Jurkat, Clone E6-1 (cell line): Measurements from ENCODE around the gene ACAP3.
A peak's percentile ranks its signal among the peaks of the same experiment; 100 is the strongest.
"Not testable (repeated sequence)": the region's sequence is repeated elsewhere in the genome, so short reads cannot be mapped to it uniquely, and the experiment has no call there.

Source experiments
- DNase-seq: peaks from one replicate; pipeline ENCODE4 v3.0.0-alpha.2; 2011; ENCODE audit warnings: low read depth, low spot score
- H3K4me3 ChIP-seq: 2 replicates; pipeline ENCODE4 v1.5.1; 2011; ENCODE audit warnings: mild to moderate bottlenecking, low read length, control low read depth, moderate library complexity

Gene ACAP3

DNA sequence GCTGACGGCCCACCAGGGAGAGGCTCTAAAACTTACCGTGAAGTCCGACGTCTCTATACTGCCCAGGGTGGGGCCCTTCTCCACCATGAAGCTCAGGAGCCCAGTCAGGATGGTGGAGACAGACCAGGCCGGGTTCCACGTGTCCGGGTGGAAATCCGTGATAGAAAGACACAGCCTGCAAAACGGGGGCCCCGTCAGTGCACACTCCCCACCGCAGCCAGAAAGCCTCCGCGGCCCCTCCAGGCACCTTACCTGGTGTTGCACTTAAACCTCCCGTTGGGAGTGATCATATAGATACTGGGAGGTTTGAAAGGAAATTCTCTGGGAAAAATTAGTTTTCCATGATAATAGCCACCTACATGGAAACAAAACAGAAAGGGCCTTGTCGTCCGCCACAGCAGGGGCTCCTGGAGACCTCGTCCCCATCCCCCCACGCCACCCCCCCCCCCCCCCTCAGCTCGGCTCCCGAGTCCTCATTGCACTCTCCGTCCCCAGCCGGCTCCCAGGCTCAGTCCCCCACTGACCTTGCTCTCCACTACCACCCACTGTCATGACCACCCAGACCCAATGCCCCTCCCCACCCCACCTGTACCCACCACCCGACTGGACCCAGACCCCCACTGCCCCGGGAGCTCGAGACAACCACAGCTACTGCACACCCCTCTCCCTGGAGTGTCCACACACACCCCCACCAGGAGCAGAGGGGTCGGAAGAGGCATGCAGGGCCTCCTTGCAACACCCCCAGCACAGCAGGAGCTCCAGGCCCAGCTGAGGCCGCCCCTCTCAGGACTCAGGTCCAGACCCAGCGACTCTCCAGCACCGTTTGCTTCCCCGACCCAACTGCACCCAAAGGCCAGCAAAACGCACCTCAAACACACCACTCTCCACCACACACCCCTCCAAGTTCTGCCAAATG lies 50.5 kb downstream of the ACAP3 start:
- no peak for DNase-seq
- no peak overlapping the region for H3K4me3 ChIP-seq

DNA sequence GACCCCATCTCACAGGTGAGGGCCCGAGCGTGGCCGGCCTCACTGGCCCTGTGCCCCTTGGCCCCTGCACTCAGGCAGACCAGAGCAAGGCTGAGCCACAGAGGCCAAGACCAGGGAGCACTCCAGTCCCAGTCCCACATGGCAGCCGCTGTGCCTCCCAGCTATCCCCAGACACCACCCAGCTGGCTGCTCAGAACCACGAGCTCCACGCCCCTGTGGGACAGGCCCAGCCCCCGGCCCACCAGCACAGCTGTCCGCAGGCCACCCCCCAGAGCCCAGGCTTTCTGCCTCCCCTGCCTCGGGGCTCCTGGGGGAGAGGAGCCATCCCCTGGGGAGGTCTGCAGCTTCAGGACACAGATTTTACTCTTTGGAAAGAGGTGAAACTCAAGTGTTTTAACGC lies 52.1 kb downstream of the ACAP3 start:
- no peak for DNase-seq

DNA sequence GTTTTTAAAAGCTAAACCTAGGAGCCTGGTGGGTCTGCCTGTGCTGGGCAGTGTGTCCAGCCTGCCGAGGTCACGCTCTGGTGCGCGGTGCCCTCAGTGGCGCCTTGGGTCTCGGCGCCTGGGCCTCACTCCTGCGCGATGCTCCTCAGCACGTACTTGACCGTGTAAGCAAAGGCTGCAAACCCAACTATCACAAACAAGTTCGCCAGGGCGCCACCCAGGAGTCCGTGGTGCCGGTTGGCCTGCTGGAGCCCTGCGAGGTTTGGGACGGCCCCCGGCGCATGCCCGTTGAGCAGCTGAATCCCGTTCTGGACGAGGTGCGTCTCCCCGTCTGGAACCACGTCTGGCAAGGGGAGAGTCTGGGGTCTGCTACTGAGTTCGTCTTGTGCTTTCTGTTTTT lies 52.7 kb downstream of the ACAP3 start:
- no peak overlapping the region for H3K4me3 ChIP-seq
- DNase-seq: no peak

More for the DNA sequence above, 52.1 kb downstream of the ACAP3 start:
- H3K4me3 ChIP-seq: no peak overlapping the region

DNA sequence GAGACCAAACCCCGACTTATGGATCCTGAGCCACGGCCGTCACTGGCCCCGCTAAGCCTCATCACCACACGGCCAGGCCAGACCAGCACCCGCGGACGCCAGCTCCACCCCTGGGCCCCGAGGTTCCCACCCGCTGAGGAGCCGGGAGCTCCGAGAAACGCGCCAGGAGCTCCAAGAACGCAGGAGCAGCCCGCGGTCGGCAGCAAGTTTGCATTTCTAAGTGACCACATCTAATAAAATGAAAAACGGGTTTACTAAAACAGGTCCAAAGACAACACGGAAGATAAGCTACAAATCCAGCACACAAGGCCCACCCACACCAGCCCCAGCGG lies 53.1 kb downstream of the ACAP3 start:
- H3K4me3 ChIP-seq: no peak overlapping the region
- DNase-seq: no peak

DNA sequence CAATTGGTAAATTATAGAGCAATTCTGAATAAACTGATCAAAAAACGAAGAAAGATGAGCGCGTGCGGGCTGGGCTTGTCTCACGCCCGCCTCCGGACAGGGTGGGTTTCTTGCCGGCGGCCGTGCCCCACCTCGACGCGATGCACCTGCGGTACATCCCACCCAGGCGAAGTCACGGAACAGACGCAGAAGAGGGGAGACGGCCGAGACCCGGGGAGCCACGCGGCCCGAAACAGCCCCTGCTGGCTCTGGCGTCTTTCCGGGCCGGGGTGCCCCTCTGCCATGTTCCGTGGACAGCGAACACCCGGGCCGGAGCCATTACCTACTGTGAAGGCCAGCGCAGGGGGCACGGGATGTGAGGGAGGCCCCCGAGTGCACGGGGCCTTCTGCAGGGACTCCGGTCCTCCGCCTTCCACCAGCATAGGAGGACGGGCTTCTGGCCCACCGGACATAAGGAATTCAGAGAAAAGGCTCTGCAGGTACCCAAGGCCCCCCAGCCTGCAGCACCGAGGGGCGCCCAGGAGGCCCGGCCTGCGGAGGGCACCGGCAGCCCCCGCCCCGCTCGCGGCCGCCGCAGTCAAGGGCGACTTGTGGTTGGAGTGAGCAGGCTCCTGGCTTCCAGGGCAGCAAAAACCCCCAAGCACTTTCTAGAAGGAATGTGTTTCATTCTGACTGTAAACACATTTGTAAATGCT lies 53.6 kb downstream of the ACAP3 start:
- DNase-seq: no peak
- H3K4me3 ChIP-seq: no peak overlapping the region

DNA sequence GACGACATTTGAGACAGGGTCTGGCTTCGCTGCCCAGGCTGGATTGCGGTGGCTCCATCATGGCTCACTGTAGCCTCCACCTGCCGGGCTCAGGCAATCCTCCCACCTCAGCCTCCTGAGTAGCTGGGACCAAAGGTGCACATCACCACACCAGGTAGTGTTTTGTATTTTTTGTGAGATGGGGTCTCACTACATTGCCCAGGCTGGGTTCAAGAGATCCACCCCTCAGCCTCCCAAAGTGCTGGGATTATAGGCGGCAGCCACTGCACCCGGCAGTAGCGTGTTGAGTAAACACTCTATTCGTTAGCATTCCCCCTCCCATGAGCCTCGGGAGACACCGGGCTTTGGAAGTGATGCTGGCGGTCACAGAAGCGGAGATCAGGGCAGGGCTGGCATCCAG lies 54.4 kb downstream of the ACAP3 start:
- DNase-seq: no peak
- H3K4me3 ChIP-seq: no peak overlapping the region

DNA sequence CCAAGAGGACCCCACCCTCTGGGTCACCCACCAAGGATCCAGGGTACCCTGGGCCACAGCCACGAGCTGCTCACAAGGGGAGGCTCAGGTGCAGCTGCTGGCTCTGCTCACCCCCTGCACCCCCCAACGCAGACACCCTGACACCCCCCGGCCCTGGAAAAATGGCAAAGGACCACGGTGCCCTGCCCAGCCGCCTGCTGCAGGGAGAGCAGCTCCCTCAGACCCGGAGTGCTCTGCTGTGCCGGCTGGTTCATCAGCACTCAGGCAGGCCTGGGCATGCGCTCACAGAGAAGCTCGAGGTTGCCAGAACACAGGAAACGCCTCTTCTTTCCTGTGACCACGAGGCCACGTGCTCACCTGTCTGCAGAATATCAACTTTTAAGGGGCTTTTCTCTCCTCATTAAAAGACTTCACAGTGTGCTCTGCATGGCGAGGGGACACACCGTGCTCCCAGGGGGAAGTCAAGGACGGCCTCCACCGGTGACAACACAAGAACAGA lies 56.9 kb downstream of the ACAP3 start:
- peak; percentile 74 for DNase-seq
- H3K4me3 ChIP-seq: peak overlapping the region; percentile 3; the same call in 1 of the 2 replicates

DNA sequence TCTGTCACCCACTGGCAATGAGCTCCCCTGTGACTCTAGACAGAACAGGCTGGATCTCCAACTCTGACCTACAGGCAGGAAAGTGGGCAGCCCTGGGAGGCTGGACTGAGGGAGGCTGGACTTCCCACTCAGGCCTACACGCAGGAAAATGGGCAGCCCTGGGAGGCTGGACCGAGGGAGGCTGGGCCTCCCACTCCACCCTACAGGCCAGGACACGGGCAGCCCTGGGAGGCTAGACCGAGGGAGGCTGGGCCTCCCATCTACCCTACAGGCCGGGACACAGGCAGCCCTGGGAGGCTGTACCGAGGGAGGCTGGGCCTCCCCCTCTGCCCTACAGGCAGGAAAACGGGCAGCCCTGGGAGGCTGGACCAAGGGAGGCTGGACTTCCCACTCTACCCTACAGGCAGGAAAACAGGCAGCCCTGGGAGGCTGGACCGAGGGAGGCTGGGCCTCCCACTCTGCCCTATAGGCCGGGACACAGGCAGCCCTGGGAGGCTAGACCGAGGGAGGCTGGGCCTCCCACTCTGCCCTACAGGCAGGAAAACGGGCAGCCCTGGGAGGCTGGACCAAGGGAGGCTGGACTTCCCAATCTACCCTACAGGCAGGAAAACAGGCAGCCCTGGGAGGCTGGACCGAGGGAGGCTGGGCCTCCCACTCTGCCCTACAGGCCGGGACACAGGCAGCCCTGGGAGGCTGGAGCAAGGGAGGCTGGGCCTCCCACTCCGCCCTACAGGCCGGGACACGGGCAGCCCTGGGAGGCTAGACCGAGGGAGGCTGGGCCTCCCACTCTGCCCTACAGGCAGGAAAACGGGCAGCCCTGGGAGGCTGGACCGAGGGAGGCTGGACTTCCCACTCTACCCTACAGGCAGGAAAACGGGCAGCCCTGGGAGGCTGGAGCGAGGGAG lies 59.5 kb downstream of the ACAP3 start:
- H3K4me3 ChIP-seq, DNase-seq: not testable (repeated sequence)

DNA sequence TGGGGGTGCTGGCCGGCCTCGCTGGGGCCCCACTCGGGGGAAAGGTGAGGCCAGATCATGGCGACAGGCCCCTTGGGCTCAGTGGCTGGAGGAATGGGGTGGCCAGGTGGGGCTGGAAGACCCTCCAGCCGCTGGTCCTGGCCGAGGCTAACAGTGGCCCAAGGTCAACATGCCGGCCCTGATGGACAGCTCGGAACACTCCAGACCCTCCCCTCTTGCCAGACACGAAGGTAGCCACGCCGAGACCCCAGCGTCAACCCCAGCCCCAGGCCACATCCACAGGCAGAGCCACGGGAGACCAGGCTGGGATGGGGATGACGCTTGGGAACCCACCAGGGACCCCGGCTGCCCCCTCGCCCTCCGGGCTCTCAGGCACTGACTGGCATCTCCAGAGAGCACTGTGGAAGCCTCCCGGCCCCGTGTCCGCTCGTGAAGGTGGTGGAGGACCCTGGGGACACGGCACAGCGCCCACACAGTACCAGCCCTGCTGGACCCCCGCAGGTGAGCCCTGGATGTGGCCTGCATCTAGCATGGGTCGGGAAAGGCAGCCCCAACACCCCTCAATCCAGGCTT lies 60.3 kb downstream of the ACAP3 start:
- DNase-seq: no peak
- H3K4me3 ChIP-seq: no peak overlapping the region

DNA sequence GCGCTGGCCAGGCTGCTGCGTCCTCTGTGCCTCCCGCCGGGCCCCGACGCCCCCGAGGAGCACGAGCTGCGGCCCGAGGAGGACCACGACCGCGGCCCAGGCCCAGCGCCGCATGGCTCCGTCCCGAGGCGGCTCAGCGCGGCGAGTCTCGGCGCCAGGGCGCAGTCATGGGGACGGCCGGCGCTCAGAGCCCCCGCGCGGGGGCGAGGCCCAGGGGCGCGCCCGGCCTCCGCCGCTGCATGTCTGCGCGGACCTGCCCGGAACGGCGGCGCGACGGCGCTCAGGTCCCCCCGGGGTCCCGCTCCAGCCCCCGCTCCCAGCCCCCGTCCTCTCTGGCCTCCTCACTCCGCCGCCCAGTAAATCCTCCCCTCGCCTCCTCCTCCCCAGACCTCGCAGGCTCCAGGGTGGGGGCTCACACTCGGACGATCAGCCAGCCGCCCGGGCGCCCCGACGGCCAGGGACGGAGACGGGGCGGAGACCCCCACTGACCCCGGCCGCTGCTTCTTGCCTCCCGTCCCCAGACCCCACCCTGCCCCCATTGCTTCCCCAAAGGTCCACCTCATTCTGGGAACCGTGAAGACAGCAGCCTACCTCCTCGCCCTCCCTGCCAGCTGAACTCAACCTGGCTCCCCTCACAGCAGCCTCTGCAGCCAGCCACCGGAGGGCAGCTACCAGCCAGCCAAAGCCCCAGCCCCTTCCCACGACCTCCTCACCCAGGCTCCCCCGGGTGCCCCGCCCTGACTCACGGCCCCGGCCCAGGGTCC lies 61.0 kb downstream of the ACAP3 start, which contains the start of gene C1QTNF12:
C1QTNF12 (minus strand) TSS at position 146 of the 764 bp plus-strand sequence; CDS start at position 114, 32 bp downstream.
- DNase-seq: no peak
- no peak within 1 kb of the TSS for H3K4me3 ChIP-seq

DNA sequence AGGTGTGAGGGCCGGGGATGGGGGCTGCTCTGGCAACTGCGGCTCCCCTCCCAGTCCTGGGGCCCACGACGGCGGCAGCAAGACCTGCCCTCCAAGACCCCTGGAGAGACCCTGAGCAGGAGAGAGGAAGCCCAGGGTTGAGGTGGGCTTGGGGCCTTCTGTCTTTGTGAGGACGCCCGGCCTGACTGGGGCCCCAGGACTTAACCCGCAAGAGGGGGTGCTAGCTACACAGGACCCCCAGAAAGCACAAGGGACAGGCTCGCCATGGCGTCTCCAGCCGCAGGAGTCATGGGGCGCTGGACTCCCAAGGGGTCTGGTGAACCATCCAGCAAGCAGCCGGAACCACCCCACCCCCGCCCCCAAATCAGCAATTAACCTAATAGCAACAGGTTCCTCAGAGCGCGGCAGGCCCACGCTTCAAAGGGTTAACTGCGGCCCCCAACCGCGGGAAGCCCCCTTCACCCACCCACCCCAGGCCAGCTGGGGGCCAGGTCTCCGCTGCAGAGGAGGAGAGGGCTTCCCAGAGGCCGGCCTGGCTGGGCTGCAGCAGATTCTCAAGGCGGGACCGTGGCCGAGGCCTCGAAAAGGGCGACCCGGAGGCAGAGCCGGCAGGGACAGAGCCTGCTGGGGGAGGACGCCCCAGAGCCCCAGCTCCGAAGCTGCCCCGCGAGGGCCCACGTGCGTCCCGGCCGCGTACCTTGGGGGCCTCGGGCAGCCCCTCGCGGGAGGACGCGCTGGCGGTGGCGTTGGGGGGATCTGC lies 61.7 kb downstream of the ACAP3 start:
- no peak overlapping the region for H3K4me3 ChIP-seq
- no peak for DNase-seq

DNA sequence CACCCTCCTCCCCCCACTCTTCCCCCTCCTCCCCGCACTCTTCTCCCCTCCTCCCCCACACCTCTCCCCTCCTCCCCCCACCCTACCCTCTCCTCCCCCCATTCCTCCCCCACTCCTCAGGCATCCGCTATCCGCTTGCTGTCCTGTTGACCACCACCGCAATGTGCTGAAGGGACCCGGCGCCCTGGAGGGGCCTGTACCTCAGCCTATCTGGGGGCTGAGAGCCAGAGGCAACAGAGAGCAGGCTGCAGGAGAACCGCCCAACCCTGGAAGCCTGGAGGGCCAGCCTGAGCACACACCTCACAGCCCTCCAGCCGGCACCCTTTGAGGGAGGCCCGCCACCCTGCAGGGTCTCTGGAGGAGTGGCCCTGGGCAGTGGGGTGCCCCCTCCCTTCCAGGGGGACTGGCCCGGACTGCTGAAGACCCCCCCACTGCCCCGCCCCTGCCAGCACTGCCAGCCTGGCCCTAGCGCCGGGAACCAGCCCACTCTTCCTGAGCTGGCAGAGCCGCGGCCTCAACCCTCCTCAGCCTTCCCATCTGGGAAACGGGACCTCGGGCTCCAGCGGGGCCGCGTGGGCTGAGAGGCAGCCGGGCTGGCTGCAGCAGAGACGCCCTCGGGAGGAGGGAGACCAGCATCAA lies 62.4 kb downstream of the ACAP3 start:
- DNase-seq: no peak
- no peak overlapping the region for H3K4me3 ChIP-seq

DNA sequence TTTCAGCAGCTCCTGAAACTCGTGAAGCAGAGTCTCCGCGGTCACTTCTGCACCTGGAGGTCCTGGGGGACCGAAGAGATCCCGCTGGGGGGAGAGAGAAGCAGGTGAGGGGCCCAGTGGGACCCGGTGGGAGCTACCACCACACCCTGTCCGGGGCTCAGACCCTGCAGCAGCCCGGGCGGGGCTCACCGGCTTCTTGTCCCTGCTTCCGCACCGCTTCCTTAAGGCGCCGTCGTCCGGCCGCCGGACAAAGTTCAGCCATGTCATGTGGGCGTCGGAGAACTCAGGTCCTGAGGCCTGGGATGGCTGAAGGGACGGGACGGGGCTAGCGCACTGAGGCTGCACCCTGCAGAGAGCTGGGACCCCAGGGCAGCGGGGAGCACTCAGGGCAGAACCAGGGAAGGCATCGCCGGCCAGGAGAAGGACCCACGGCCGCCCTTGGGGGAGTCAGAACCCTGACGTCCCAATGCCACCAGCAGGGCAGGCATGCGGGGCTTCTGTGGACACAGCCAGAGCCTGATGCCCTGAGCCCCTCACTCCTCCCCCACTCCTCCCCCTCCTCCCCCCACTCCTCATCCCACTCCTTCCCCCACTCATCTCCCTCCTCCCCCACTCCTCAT lies 63.4 kb downstream of the ACAP3 start:
- no peak overlapping the region for H3K4me3 ChIP-seq
- DNase-seq: no peak

DNA sequence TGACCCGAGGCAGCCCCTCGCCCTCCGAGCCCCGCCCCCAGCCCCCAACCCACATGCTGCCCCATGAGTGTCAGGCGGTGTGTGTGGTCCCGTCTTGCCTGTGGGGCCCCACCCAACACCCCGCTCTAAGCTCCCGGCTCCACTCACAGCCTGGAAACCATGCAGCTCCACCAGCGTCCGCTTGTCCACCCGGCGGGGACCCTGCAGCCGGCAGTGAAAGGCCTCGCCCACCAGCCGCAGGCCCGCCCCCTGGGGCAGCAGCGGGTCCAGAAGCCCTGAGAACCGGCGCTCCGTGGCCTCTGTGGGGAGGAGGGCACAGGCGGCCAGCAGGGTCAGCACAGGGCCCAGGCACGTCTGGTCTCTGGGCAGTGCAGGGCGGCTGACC lies 63.9 kb downstream of the ACAP3 start:
- DNase-seq: no peak
- no peak overlapping the region for H3K4me3 ChIP-seq

DNA sequence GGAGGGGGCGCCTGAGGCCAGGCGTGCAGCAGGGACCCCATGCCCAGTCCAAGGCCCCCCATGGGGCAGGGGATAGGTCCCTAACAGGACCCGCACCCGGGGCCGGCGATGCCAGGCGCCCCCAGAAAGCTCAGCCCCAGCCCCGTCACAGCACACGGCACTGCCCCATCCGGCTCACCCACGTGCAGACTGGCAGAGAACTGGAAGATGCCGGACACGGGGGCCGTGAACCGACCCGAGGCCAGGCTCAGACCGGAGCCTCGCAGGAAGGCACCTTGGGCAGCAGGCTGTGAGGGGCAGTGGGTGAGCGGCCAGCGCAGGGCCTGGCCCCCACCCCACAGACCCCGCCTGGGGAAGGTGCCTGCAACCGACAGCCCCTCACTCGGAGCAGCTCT lies 64.5 kb downstream of the ACAP3 start:
- no peak overlapping the region for H3K4me3 ChIP-seq
- no peak for DNase-seq

DNA sequence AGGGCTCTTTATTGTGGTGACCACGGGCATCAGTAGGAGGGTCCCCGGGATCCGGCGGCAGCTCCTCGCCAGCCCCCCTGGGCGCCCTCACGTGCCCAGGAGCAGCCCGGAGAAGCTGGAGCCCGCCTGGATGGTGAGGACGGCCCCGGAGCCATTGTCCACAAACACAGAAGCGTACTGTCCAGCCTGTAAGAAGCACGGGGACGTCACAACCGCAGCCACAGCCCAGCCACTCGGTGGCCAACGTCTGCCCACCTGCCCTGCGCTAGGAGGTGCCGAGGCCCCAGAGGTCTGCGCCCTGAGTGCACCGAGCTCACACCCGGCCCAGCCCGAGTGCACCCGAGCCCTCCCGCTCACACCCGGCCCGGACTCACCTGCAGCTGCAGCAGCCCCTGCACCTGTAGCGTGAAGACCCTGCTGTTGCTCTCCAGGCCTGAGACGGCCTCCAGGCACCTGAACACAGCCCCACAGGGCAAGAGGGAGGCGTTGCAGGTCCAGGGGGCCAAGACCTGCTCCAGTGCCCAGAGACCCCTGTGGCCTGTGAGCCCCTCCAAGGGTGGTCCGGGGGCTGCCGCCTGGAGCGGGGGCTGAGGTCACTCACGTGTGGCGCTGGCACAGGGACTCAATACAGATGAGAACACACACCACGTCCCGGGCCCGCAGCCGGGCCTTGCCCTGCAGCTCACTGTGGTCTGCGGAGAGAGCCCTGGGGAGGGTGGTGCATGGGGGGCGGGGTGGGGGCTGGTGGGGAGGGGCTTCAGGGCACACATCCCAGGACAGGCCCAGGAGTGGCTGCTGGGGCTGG lies 65.1 kb downstream of the ACAP3 start:
- H3K4me3 ChIP-seq: no peak overlapping the region
- no peak for DNase-seq
